Measurements from ENCODE around the gene NELFB.
A peak's percentile ranks its signal among the peaks of the same experiment; 100 is the strongest.

Gene NELFB

GRCh38 chr9:137262909-137263285 is 7.8 kb downstream of the NELFB start:
- no peak for DNase-seq (ENCODE audit: low spot score)
- H3K18ac ChIP-seq (ENCODE audit: low read length), result no peak overlapping the region
- peaks cover 35 to 74% of the 10 kb centered on the region in 2 donors for H3K36me3 ChIP-seq (replicated peaks in 1 of 2; ENCODE audit: control insufficient read depth in 2 of 2, insufficient read depth in 2 of 2, low read length in 2 of 2)
- no peak overlapping the region for H2BK120ac ChIP-seq (ENCODE audit: low read depth, low read length)
- no peak overlapping the region for H2BK15ac ChIP-seq (ENCODE audit: low read length)
- H2AFZ ChIP-seq (ENCODE audit: low read length), result no peak overlapping the region
- H3K27ac ChIP-seq (replicated peaks; ENCODE audit: low read length), result no peak overlapping the region
- H3K4ac ChIP-seq (ENCODE audit: low read length), result no peak overlapping the region
- no CpG with 5 or more reads among the region's 24 CpGs for WGBS, 2 donors (ENCODE audit: extremely low coverage in 2 of 2, insufficient read length in 2 of 2, insufficient replicate concordance in 1 of 2)
- no peaks in the 10 kb centered on the region for H3K9me3 ChIP-seq (replicated peaks in 1 of 2; ENCODE audit: control insufficient read depth in 2 of 2, insufficient read depth in 1 of 2, low read depth in 1 of 2, low read length in 2 of 2)
- H3K4me1 ChIP-seq (ENCODE audit: control insufficient read depth in 2 of 2, insufficient read depth in 1 of 2, low read depth in 1 of 2, low read length in 2 of 2), result no peaks in the 10 kb centered on the region
- H4K8ac ChIP-seq (ENCODE audit: low read depth, low read length), result no peak overlapping the region
- no peak overlapping the region for H4K91ac ChIP-seq (ENCODE audit: low read depth, low read length, poor library complexity)
- H2AK5ac ChIP-seq (ENCODE audit: low read depth, low read length), result no peak overlapping the region
- H3K79me1 ChIP-seq (ENCODE audit: low read depth, low read length), result peaks cover 5% of the 10 kb centered on the region
- peak overlapping the region; percentile 50 for H3K9ac ChIP-seq (ENCODE audit: low read depth, low read length, poor library complexity)
- peak overlapping the region; percentile 96 for H3K23ac ChIP-seq (ENCODE audit: low read depth, low read length, poor library complexity)
- no peak overlapping the region for H2BK5ac ChIP-seq (ENCODE audit: low read length)
- H3K4me2 ChIP-seq (ENCODE audit: insufficient read depth, low read length, poor library complexity, severe bottlenecking), result no peak overlapping the region
- H2BK12ac ChIP-seq (ENCODE audit: low read length), result peak overlapping the region; percentile 58
- H3K14ac ChIP-seq (ENCODE audit: low read length), result no peak overlapping the region
- no peaks in the 10 kb centered on the region for H3K27me3 ChIP-seq (ENCODE audit: control insufficient read depth in 3 of 3, insufficient read depth in 3 of 3, low read depth in 1 of 3, low read length in 3 of 3)
- H3K4me3 ChIP-seq (ENCODE audit: low read length in 2 of 2), result no peak overlapping the region

- Histone ChIP-seq H3K23ac (ENCODE audit: low read depth, low read length, poor library complexity) (no peak overlapping the region), H2AK5ac (ENCODE audit: low read depth, low read length) (no peak overlapping the region), H3K14ac (ENCODE audit: low read length) (no peak overlapping the region), H3K18ac (ENCODE audit: low read length) (no peak overlapping the region), H3K4ac (ENCODE audit: low read length) (no peak overlapping the region), H3K79me1 (ENCODE audit: low read depth, low read length) (peaks cover 5% of the 10 kb centered on the region), H3K9me3 (replicated peaks in 1 of 2; ENCODE audit: control insufficient read depth in 2 of 2, insufficient read depth in 1 of 2, low read depth in 1 of 2, low read length in 2 of 2) (no peaks in the 10 kb centered on the region), H3K27me3 (ENCODE audit: control insufficient read depth in 3 of 3, insufficient read depth in 3 of 3, low read depth in 1 of 3, low read length in 3 of 3) (no peaks in the 10 kb centered on the region), H2BK120ac (ENCODE audit: low read depth, low read length) (no peak overlapping the region), H3K36me3 (replicated peaks in 1 of 2; ENCODE audit: control insufficient read depth in 2 of 2, insufficient read depth in 2 of 2, low read length in 2 of 2) (peaks cover 33 to 74% of the 10 kb centered on the region in 2 donors), H3K4me1 (ENCODE audit: control insufficient read depth in 2 of 2, insufficient read depth in 1 of 2, low read depth in 1 of 2, low read length in 2 of 2) (no peaks in the 10 kb centered on the region), H4K91ac (ENCODE audit: low read depth, low read length, poor library complexity) (no peak overlapping the region), H2BK12ac (ENCODE audit: low read length) (no peak overlapping the region), H3K9ac (ENCODE audit: low read depth, low read length, poor library complexity) (no peak overlapping the region), H4K8ac (ENCODE audit: low read depth, low read length) (no peak overlapping the region), H2AFZ (ENCODE audit: low read length) (no peak overlapping the region), H2BK15ac (ENCODE audit: low read length) (no peak overlapping the region), H2BK5ac (ENCODE audit: low read length) (no peak overlapping the region), H3K4me2 (ENCODE audit: insufficient read depth, low read length, poor library complexity, severe bottlenecking) (no peak overlapping the region), H3K4me3 (ENCODE audit: low read length in 2 of 2) (no peak overlapping the region), H3K27ac (replicated peaks; ENCODE audit: low read length) (no peak overlapping the region)
- no peak for DNase-seq (ENCODE audit: low spot score)
- WGBS, 2 donors (ENCODE audit: extremely low coverage in 2 of 2, insufficient read length in 2 of 2, insufficient replicate concordance in 1 of 2), result no CpG with 5 or more reads among the region's 10 CpGs
Observed at GRCh38 chr9:137263506-137263905, 8.4 kb downstream of the NELFB start.

GRCh38 chr9:137264067-137264466 is 8.9 kb downstream of the NELFB start:
- no peaks in the 10 kb centered on the region for H3K9me3 ChIP-seq (replicated peaks in 1 of 2; ENCODE audit: control insufficient read depth in 2 of 2, insufficient read depth in 1 of 2, low read depth in 1 of 2, low read length in 2 of 2)
- no peak overlapping the region for H2BK120ac ChIP-seq (ENCODE audit: low read depth, low read length)
- H2BK5ac ChIP-seq (ENCODE audit: low read length), result no peak overlapping the region
- no peak overlapping the region for H2AK5ac ChIP-seq (ENCODE audit: low read depth, low read length)
- H3K27ac ChIP-seq (replicated peaks; ENCODE audit: low read length), result no peak overlapping the region
- no peak overlapping the region for H3K9ac ChIP-seq (ENCODE audit: low read depth, low read length, poor library complexity)
- H2BK15ac ChIP-seq (ENCODE audit: low read length), result no peak overlapping the region
- no peak overlapping the region for H3K4ac ChIP-seq (ENCODE audit: low read length)
- peaks cover 35 to 74% of the 10 kb centered on the region in 2 donors for H3K36me3 ChIP-seq (replicated peaks in 1 of 2; ENCODE audit: control insufficient read depth in 2 of 2, insufficient read depth in 2 of 2, low read length in 2 of 2)
- H2AFZ ChIP-seq (ENCODE audit: low read length), result no peak overlapping the region
- DNase-seq (ENCODE audit: low spot score), result no peak
- WGBS, 2 donors (ENCODE audit: extremely low coverage in 2 of 2, insufficient read length in 2 of 2, insufficient replicate concordance in 1 of 2), result no CpG with 5 or more reads among the region's 22 CpGs
- no peak overlapping the region for H2BK12ac ChIP-seq (ENCODE audit: low read length)
- H3K23ac ChIP-seq (ENCODE audit: low read depth, low read length, poor library complexity), result no peak overlapping the region
- no peak overlapping the region for H3K4me2 ChIP-seq (ENCODE audit: insufficient read depth, low read length, poor library complexity, severe bottlenecking)
- no peak overlapping the region for H4K91ac ChIP-seq (ENCODE audit: low read depth, low read length, poor library complexity)
- H3K14ac ChIP-seq (ENCODE audit: low read length), result no peak overlapping the region
- peaks cover 5% of the 10 kb centered on the region for H3K79me1 ChIP-seq (ENCODE audit: low read depth, low read length)
- H3K4me3 ChIP-seq (ENCODE audit: low read length in 2 of 2), result no peak overlapping the region
- no peaks in the 10 kb centered on the region for H3K27me3 ChIP-seq (ENCODE audit: control insufficient read depth in 3 of 3, insufficient read depth in 3 of 3, low read depth in 1 of 3, low read length in 3 of 3)
- no peak overlapping the region for H4K8ac ChIP-seq (ENCODE audit: low read depth, low read length)
- H3K4me1 ChIP-seq (ENCODE audit: control insufficient read depth in 2 of 2, insufficient read depth in 1 of 2, low read depth in 1 of 2, low read length in 2 of 2), result no peaks in the 10 kb centered on the region
- H3K18ac ChIP-seq (ENCODE audit: low read length), result no peak overlapping the region

GRCh38 chr9:137265496-137266161 is 10.5 kb downstream of the NELFB start:
- no peak overlapping the region for H2BK12ac ChIP-seq (ENCODE audit: low read length)
- H3K27me3 ChIP-seq (ENCODE audit: control insufficient read depth in 3 of 3, insufficient read depth in 3 of 3, low read depth in 1 of 3, low read length in 3 of 3), result no peaks in the 10 kb centered on the region
- no peak overlapping the region for H3K14ac ChIP-seq (ENCODE audit: low read length)
- no peak overlapping the region for H2BK15ac ChIP-seq (ENCODE audit: low read length)
- H3K23ac ChIP-seq (ENCODE audit: low read depth, low read length, poor library complexity), result peak overlapping the region; percentile 93
- H4K8ac ChIP-seq (ENCODE audit: low read depth, low read length), result peak overlapping the region; percentile 43
- H3K4me3 ChIP-seq (ENCODE audit: low read length in 2 of 2), result no peak overlapping the region
- H3K79me1 ChIP-seq (ENCODE audit: low read depth, low read length), result peaks cover 5% of the 10 kb centered on the region
- H2AK5ac ChIP-seq (ENCODE audit: low read depth, low read length), result no peak overlapping the region
- no CpG with 5 or more reads among the region's 29 CpGs for WGBS, 2 donors (ENCODE audit: extremely low coverage in 2 of 2, insufficient read length in 2 of 2, insufficient replicate concordance in 1 of 2)
- H2AFZ ChIP-seq (ENCODE audit: low read length), result no peak overlapping the region
- no peak overlapping the region for H4K91ac ChIP-seq (ENCODE audit: low read depth, low read length, poor library complexity)
- peaks cover 35 to 78% of the 10 kb centered on the region in 2 donors for H3K36me3 ChIP-seq (replicated peaks in 1 of 2; ENCODE audit: control insufficient read depth in 2 of 2, insufficient read depth in 2 of 2, low read length in 2 of 2)
- no peak for DNase-seq (ENCODE audit: low spot score)
- H2BK120ac ChIP-seq (ENCODE audit: low read depth, low read length), result no peak overlapping the region
- no peak overlapping the region for H3K27ac ChIP-seq (replicated peaks; ENCODE audit: low read length)
- H3K4me2 ChIP-seq (ENCODE audit: insufficient read depth, low read length, poor library complexity, severe bottlenecking), result no peak overlapping the region
- peak overlapping the region; percentile 66 for H2BK5ac ChIP-seq (ENCODE audit: low read length)
- no peaks in the 10 kb centered on the region for H3K9me3 ChIP-seq (replicated peaks in 1 of 2; ENCODE audit: control insufficient read depth in 2 of 2, insufficient read depth in 1 of 2, low read depth in 1 of 2, low read length in 2 of 2)
- no peaks in the 10 kb centered on the region for H3K4me1 ChIP-seq (ENCODE audit: control insufficient read depth in 2 of 2, insufficient read depth in 1 of 2, low read depth in 1 of 2, low read length in 2 of 2)
- no peak overlapping the region for H3K18ac ChIP-seq (ENCODE audit: low read length)
- H3K4ac ChIP-seq (ENCODE audit: low read length), result no peak overlapping the region
- no peak overlapping the region for H3K9ac ChIP-seq (ENCODE audit: low read depth, low read length, poor library complexity)

Data from neuronal stem cell (in vitro differentiated cells).